ENCODE results near the gene SPO11. TPM values are rescaled to one million over a fixed set of nuclear protein-coding genes. Genes with fewer than 3 reads are reported as not detected.

SPO11 gene
- total and polyA plus RNA-seq, 4 donors = not detected

GRCh38 chr20:57352305-57352704 is 22.7 kb downstream of the SPO11 start:
- no peak for TF ChIP-seq CTCF (IDR thresholded peaks at IDR 0.05; ENCODE audit: control extremely low read depth, extremely low read depth)
- H3K27ac ChIP-seq (ENCODE audit: low read depth in 1 of 2, low read length in 1 of 2) = no peak overlapping the region
- H3K27me3 ChIP-seq (ENCODE audit: control insufficient read depth in 3 of 3, insufficient read depth in 3 of 3, low read length in 2 of 3) = no peaks in the 10 kb centered on the region
- peaks cover 0 to 9% (median 3%) of the 10 kb centered on the region in 5 donors for H3K4me1 ChIP-seq (ENCODE audit: control insufficient read depth in 5 of 5, insufficient read depth in 5 of 5, low read length in 5 of 5)
- peak overlapping the region in 1 of 2 donors; percentile 76 for H3K9ac ChIP-seq (ENCODE audit: insufficient read depth in 1 of 2, low read length in 2 of 2)
- no peaks in the 10 kb centered on the region for H3K9me3 ChIP-seq (ENCODE audit: control insufficient read depth in 4 of 4, insufficient read depth in 3 of 4, low read length in 3 of 4)
- 81 to 84% methylated on average over 6 of the region's 6 CpGs for WGBS, 2 donors
- ATAC-seq (ENCODE audit: insufficient read depth, low FRiP score) = no peak
- no peak overlapping the region for H3K4me3 ChIP-seq
- DNase-seq = no peak
- H3K36me3 ChIP-seq (ENCODE audit: control insufficient read depth in 4 of 4, insufficient read depth in 4 of 4, low read length in 4 of 4) = peaks cover 10 to 24% (median 22%) of the 10 kb centered on the region in 4 donors

GRCh38 chr20:57353351-57353750 is 23.7 kb downstream of the SPO11 start:
- no peak for ATAC-seq (ENCODE audit: insufficient read depth, low FRiP score)
- no peak overlapping the region for H3K27ac ChIP-seq (ENCODE audit: low read depth in 1 of 2, low read length in 1 of 2)
- 94% methylated on average over 9 of the region's 9 CpGs for WGBS, 2 donors
- no peak overlapping the region for H3K9ac ChIP-seq (ENCODE audit: insufficient read depth in 1 of 2, low read length in 2 of 2)
- no peaks in the 10 kb centered on the region for H3K27me3 ChIP-seq (ENCODE audit: control insufficient read depth in 3 of 3, insufficient read depth in 3 of 3, low read length in 2 of 3)
- no peaks in the 10 kb centered on the region for H3K9me3 ChIP-seq (ENCODE audit: control insufficient read depth in 4 of 4, insufficient read depth in 3 of 4, low read length in 3 of 4)
- DNase-seq = no peak
- no peak overlapping the region for H3K4me3 ChIP-seq
- TF ChIP-seq CTCF (IDR thresholded peaks at IDR 0.05; ENCODE audit: control extremely low read depth, extremely low read depth) = no peak
- H3K4me1 ChIP-seq (ENCODE audit: control insufficient read depth in 5 of 5, insufficient read depth in 5 of 5, low read length in 5 of 5) = peaks cover 0 to 9% (median 3%) of the 10 kb centered on the region in 5 donors
- peaks cover 10 to 25% (median 22%) of the 10 kb centered on the region in 4 donors for H3K36me3 ChIP-seq (ENCODE audit: control insufficient read depth in 4 of 4, insufficient read depth in 4 of 4, low read length in 4 of 4)

GRCh38 chr20:57361517-57361916 is 31.9 kb downstream of the SPO11 start:
- no peak for TF ChIP-seq CTCF (IDR thresholded peaks at IDR 0.05; ENCODE audit: control extremely low read depth, extremely low read depth)
- H3K27ac ChIP-seq (ENCODE audit: low read depth in 1 of 2, low read length in 1 of 2) = peak overlapping the region in 1 of 2 donors; percentile 45
- 95 to 96% methylated on average over 6 of the region's 6 CpGs for WGBS, 2 donors
- no peaks in the 10 kb centered on the region for H3K9me3 ChIP-seq (ENCODE audit: control insufficient read depth in 4 of 4, insufficient read depth in 3 of 4, low read length in 3 of 4)
- no peaks in the 10 kb centered on the region for H3K27me3 ChIP-seq (ENCODE audit: control insufficient read depth in 3 of 3, insufficient read depth in 3 of 3, low read length in 2 of 3)
- H3K4me3 ChIP-seq = no peak overlapping the region
- DNase-seq (no peak), ATAC-seq (ENCODE audit: insufficient read depth, low FRiP score) (no peak)
- H3K9ac ChIP-seq (ENCODE audit: insufficient read depth in 1 of 2, low read length in 2 of 2) = no peak overlapping the region
- peaks cover 22 to 34% (median 29%) of the 10 kb centered on the region in 4 donors for H3K36me3 ChIP-seq (ENCODE audit: control insufficient read depth in 4 of 4, insufficient read depth in 4 of 4, low read length in 4 of 4)
- peaks cover 0 to 8% (median 0%) of the 10 kb centered on the region in 5 donors for H3K4me1 ChIP-seq (ENCODE audit: control insufficient read depth in 5 of 5, insufficient read depth in 5 of 5, low read length in 5 of 5)

- H3K4me3 ChIP-seq = no peak overlapping the region
- DNase-seq (no peak), ATAC-seq (ENCODE audit: insufficient read depth, low FRiP score) (no peak)
- no peaks in the 10 kb centered on the region for H3K9me3 ChIP-seq (ENCODE audit: control insufficient read depth in 4 of 4, insufficient read depth in 3 of 4, low read length in 3 of 4)
- no peak overlapping the region for H3K9ac ChIP-seq (ENCODE audit: insufficient read depth in 1 of 2, low read length in 2 of 2)
- no peak overlapping the region for H3K27ac ChIP-seq (ENCODE audit: low read depth in 1 of 2, low read length in 1 of 2)
- no peaks in the 10 kb centered on the region for H3K27me3 ChIP-seq (ENCODE audit: control insufficient read depth in 3 of 3, insufficient read depth in 3 of 3, low read length in 2 of 3)
- no peak for TF ChIP-seq CTCF (IDR thresholded peaks at IDR 0.05; ENCODE audit: control extremely low read depth, extremely low read depth)
- peaks cover 0 to 8% (median 0%) of the 10 kb centered on the region in 5 donors for H3K4me1 ChIP-seq (ENCODE audit: control insufficient read depth in 5 of 5, insufficient read depth in 5 of 5, low read length in 5 of 5)
- peaks cover 32 to 49% (median 40%) of the 10 kb centered on the region in 4 donors for H3K36me3 ChIP-seq (ENCODE audit: control insufficient read depth in 4 of 4, insufficient read depth in 4 of 4, low read length in 4 of 4)
These were observed 34.8 kb downstream of the SPO11 start for GRCh38 chr20:57364451-57364850.

Measured in lung (tissue), 12 donors.